Activated B cell treated with CpG ODN at 0.5 μM for 24 hours (primary cell): ENCODE measurements around the gene AKNAD1. TPM values are rescaled to one million over a fixed set of nuclear protein-coding genes. Genes with fewer than 3 reads are reported as not detected.

Experiments used
- ATAC-seq: fragments of 200-7000 bp; cut with Tn5 transposase; one replicate; pipeline ENCODE4 v1.10.0; 2021; ENCODE audit warnings: low read depth, mild to moderate bottlenecking, moderate library complexity
- CTCF ChIA-PET: fragments of 350-600 bp; sonication (Branson Sonifier 250); formaldehyde crosslinking; loops from one replicate; lab custom pipeline; 2021; ENCODE audit warnings: antibody characterized with exemption; lab: Charles Lee
- POLR2A ChIA-PET: fragments of 350-600 bp; sonication (Branson Sonifier 250); formaldehyde crosslinking; loops from one replicate; lab custom pipeline; 2021; ENCODE audit warnings: antibody characterized with exemption; lab: Charles Lee
- DNase-seq: peaks from one replicate; pipeline ENCODE4 v3.0.0; 2022
- H3K27ac Mint-ChIP-seq: one replicate; pipeline ENCODE4 v1.8.0; 2020; ENCODE audit warnings: mixed read lengths
- H3K27me3 Mint-ChIP-seq: one replicate; pipeline ENCODE4 v1.8.0; 2021; ENCODE audit warnings: mixed read lengths
- H3K36me3 Mint-ChIP-seq: one replicate; pipeline ENCODE4 v1.8.0; 2021; ENCODE audit warnings: low read depth, mixed read lengths
- H3K4me1 Mint-ChIP-seq: one replicate; pipeline ENCODE4 v1.8.0; 2021; ENCODE audit warnings: mixed read lengths
- H3K4me3 Mint-ChIP-seq: one replicate; pipeline ENCODE4 v1.8.0; 2020; ENCODE audit warnings: mild to moderate bottlenecking, mixed read lengths
- H3K9me3 Mint-ChIP-seq: one replicate; pipeline ENCODE4 v1.8.0; 2020; ENCODE audit warnings: mixed read lengths
- CTCF ChIP-seq: fragments of 200-600 bp; IDR thresholded peaks from one replicate; pipeline ENCODE4 v1.8.0; 2022; ENCODE audit warnings: antibody characterized with exemption, mild to moderate bottlenecking
- intact Hi-C: fragments of 100-400 bp; cut with micrococcal nuclease; formaldehyde crosslinking; loops from one replicate; pipeline ENCODE4 v1.15.1; 2024
- total RNA-seq: library from RNA; stranded (reverse); gene quantifications from 2 replicates; pipeline ENCODE4 v1.2.3, GENCODE V29; 2022

The AKNAD1 gene
- total RNA-seq, 1 donor from 2014 or later, result not detected

DNA sequence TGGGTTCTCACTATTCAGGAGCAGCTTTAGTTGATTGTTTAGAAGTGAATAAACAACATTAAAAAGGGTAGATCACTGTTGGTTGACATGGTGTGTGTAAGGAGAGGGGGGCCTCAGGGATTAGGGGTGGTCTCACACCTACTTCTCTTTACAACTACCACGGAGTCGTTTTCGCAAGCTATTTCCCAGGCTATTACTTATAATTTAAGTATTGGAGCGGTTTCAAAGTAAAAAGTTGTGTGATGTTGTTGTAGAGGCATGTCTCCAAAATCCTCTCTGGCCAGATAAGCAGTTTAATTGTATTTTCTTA is 21.2 kb upstream of the AKNAD1 start:
- peaks cover 13% of the 10 kb centered on the region for H3K4me1 Mint-ChIP-seq
- no peak overlapping the region for H3K27ac Mint-ChIP-seq
- CTCF ChIA-PET, result interaction anchor here (1.3 kb wide), 1 partner anchor 21 kb away, joined by 3 read pairs; no protein-coding TSS in a partner anchor
- H3K9me3 Mint-ChIP-seq, result no peaks in the 10 kb centered on the region
- intact Hi-C loops, result loop anchor here (5.0 kb wide), 4 partner anchors 71 to 321 kb away; partner anchors contain the start of genes ELAPOR1 and HENMT1
- POLR2A ChIA-PET, result interaction anchor here (0.8 to 1.0 kb wide), 2 partner anchors 164 to 186 kb away, joined by 3 to 4 read pairs; partner anchors contain the start of genes PRPF38B and WDR47
- peaks cover 2% of the 10 kb centered on the region for H3K36me3 Mint-ChIP-seq
- TF ChIP-seq CTCF, result no peak
- peak overlapping the region; percentile 97 for H3K4me3 Mint-ChIP-seq
- no peaks in the 10 kb centered on the region for H3K27me3 Mint-ChIP-seq
- no peak for ATAC-seq
- no peak for DNase-seq

GRCh38 chr1:108877348-108878159 is 20.7 kb upstream of the AKNAD1 start:
- Mint-ChIP-seq H3K27ac (peak overlapping the region; percentile 85), H3K36me3 (peaks cover 2% of the 10 kb centered on the region), H3K4me3 (peak overlapping the region; percentile 97), H3K27me3 (no peaks in the 10 kb centered on the region), H3K9me3 (no peaks in the 10 kb centered on the region), H3K4me1 (peaks cover 13% of the 10 kb centered on the region)
- TF ChIP-seq CTCF, result no peak
- CTCF ChIA-PET, result interaction anchor here (1.3 kb wide), 1 partner anchor 21 kb away, joined by 3 read pairs; no protein-coding TSS in a partner anchor
- DNase-seq (no peak), ATAC-seq (no peak)
- intact Hi-C loops, result loop anchor here (1.0 to 5.0 kb wide), 8 partner anchors 21 to 320 kb away; partner anchors contain the start of genes CLCC1, ELAPOR1, HENMT1 and PRPF38B
- POLR2A ChIA-PET, result interaction anchor here (0.8 to 1.3 kb wide), 4 partner anchors 165 to 223 kb away, joined by 3 to 5 read pairs (median 4); partner anchors contain the start of genes PRPF38B and WDR47

DNA sequence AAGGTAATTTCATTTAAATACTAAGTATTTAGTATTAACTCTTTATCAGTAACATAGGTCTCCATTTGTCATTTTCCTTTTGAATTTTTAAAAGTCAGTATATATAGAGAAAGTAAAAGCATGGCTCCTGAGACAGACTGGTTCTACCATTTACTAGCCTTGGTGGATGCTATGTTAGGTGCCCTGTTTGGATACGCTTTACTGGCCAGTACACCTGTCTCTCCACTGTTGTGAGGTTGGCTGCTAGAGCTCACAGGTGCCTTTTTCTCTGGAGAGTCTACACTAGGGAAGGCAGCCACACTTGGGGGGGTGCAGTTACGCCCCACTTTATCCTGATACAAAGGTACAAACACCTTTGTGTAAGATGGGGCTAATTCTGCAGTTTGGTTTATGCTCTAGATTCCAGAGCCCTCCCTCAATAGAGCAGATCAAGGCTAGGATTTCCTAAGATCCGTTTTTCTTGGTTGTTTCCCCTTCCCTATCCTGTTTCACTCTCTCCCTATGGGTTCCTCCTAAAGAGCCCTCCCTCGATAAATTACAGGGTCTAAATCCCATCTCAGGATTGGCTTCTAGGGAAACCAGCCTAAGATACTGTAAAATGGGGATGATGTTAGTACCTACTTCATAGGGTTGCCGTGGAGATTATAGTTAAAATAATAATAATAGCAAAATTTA is 14.3 kb upstream of the AKNAD1 start:
- no peak for ATAC-seq
- no peaks in the 10 kb centered on the region for H3K9me3 Mint-ChIP-seq
- H3K4me3 Mint-ChIP-seq, result no peak overlapping the region
- CTCF ChIA-PET, result no interaction called here
- no peak for TF ChIP-seq CTCF
- intact Hi-C loops, result no loop called here
- POLR2A ChIA-PET, result no interaction called here
- H3K4me1 Mint-ChIP-seq, result peaks cover under 1% of the 10 kb centered on the region
- no peak overlapping the region for H3K27ac Mint-ChIP-seq
- no peaks in the 10 kb centered on the region for H3K36me3 Mint-ChIP-seq
- H3K27me3 Mint-ChIP-seq, result no peaks in the 10 kb centered on the region
- DNase-seq, result no peak

DNA sequence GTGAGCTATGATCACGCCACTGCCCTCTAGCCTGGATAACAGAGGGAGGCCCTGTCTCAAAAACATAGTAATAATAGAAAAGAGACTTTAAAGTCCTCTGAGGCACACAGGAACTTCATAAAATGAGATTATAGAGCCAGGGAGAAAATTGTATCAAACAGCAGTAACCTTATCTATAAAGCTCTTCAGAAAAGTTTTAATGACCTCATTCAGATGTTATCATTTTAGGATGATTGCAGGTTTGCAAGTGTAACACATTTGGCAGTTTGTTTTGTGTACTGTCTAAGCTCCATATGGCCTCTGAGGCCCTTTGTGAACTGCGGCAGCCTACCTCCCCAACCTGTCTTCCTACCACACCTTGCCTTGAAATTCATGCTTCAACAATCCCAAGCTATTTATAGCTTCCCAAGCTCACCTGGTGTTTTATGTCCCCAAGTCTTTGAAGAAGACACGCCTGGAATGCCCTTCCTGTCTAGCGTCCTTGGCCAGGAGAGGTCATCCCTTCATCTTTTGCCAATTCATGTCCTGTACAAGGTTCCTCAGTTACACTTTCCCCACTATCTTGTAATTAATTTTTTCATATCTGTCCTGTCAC is 8.5 kb upstream of the AKNAD1 start:
- no peaks in the 10 kb centered on the region for H3K27me3 Mint-ChIP-seq
- DNase-seq (no peak), ATAC-seq (no peak)
- no peak overlapping the region for H3K27ac Mint-ChIP-seq
- intact Hi-C loops, result no loop called here
- no peaks in the 10 kb centered on the region for H3K36me3 Mint-ChIP-seq
- H3K4me1 Mint-ChIP-seq, result peaks cover 22% of the 10 kb centered on the region
- CTCF ChIA-PET, result interaction anchor here (1.1 kb wide), 1 partner anchor 295 kb away, joined by 5 read pairs; no protein-coding TSS in a partner anchor
- no peaks in the 10 kb centered on the region for H3K9me3 Mint-ChIP-seq
- H3K4me3 Mint-ChIP-seq, result no peak overlapping the region
- POLR2A ChIA-PET, result no interaction called here
- no peak for TF ChIP-seq CTCF
